ENCODE data around the gene MAGI2.

DNA sequence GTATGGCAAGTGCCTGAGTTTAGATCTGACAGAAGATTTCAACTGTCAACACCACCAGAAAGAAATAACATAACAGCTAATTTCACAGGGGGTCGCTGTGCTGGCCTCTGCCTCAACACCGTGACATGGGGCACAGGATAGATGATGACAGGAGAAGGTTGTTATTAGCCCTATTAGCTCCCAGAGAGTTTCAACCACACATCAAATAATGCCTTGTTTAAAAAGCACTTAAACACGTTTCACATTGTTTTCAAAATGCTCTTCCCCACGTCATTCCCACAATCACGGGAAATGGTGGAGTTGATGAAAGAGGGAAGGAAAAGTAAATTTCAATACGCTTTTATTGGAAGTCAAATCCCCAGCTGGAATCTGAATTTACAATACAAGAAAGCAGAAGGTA, 184.7 kb downstream of the MAGI2 start:
- TF ChIP-seq, protein P1, sequence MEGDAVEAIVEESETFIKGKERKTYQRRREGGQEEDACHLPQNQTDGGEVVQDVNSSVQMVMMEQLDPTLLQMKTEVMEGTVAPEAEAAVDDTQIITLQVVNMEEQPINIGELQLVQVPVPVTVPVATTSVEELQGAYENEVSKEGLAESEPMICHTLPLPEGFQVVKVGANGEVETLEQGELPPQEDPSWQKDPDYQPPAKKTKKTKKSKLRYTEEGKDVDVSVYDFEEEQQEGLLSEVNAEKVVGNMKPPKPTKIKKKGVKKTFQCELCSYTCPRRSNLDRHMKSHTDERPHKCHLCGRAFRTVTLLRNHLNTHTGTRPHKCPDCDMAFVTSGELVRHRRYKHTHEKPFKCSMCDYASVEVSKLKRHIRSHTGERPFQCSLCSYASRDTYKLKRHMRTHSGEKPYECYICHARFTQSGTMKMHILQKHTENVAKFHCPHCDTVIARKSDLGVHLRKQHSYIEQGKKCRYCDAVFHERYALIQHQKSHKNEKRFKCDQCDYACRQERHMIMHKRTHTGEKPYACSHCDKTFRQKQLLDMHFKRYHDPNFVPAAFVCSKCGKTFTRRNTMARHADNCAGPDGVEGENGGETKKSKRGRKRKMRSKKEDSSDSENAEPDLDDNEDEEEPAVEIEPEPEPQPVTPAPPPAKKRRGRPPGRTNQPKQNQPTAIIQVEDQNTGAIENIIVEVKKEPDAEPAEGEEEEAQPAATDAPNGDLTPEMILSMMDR (IDR thresholded peaks at IDR 0.05), result no peak
- no peak for TF ChIP-seq POLR2A (IDR thresholded peaks at IDR 0.05)
- no peak for TF ChIP-seq POLR2AphosphoS5 (IDR thresholded peaks at IDR 0.05)

Data from breast epithelium (tissue), 3 donors.